Lung (tissue), 12 donors: ENCODE results near the gene AQP1. TPM values are rescaled to one million over a fixed set of nuclear protein-coding genes. Genes with fewer than 3 reads are reported as not detected.
A peak's percentile ranks its signal among the peaks of the same experiment; 100 is the strongest.

ENCODE experiments used
- ATAC-seq: fragments of 200-7000 bp; cut with Tn5 transposase; one replicate; pipeline ENCODE4 v1.9.1; 2020; ENCODE audit warnings: moderate number of reproducible peaks; ENCODE audit not compliant: insufficient read depth, low FRiP score
- DNase-seq, 3 donors: peaks; one replicate each; pipeline ENCODE4 v3.0.0-alpha.2; 2013 to 2017
- H3K27ac ChIP-seq, 2 donors: one replicate each; pipeline ENCODE4 v1.5.1; 2013; ENCODE audit warnings: mild to moderate bottlenecking in 2 of 2, moderate library complexity in 2 of 2, control low read depth in 1 of 2, inconsistent platforms in 1 of 2, low read depth in 1 of 2, low read length in 1 of 2
- H3K27me3 ChIP-seq, 3 donors: one replicate each; pipeline ENCODE4 v1.5.1; 2013; ENCODE audit warnings: low read length in 2 of 3; ENCODE audit not compliant: control insufficient read depth in 3 of 3, insufficient read depth in 3 of 3
- H3K36me3 ChIP-seq, 4 donors: one replicate each; pipeline ENCODE4 v1.5.1; 2013; ENCODE audit warnings: low read length in 4 of 4, mild to moderate bottlenecking in 1 of 4, moderate library complexity in 1 of 4; ENCODE audit not compliant: control insufficient read depth in 4 of 4, insufficient read depth in 4 of 4
- H3K4me1 ChIP-seq, 5 donors: one replicate each; pipeline ENCODE4 v1.5.1; 2013; ENCODE audit warnings: low read length in 5 of 5, mild to moderate bottlenecking in 2 of 5, moderate library complexity in 1 of 5; ENCODE audit not compliant: control insufficient read depth in 5 of 5, insufficient read depth in 5 of 5
- H3K4me3 ChIP-seq: one replicate; pipeline ENCODE4 v1.5.1; 2013; ENCODE audit warnings: mild to moderate bottlenecking, control low read depth, moderate library complexity
- H3K9ac ChIP-seq, 2 donors: one replicate each; pipeline ENCODE4 v1.5.1; 2013; ENCODE audit warnings: low read length in 2 of 2, control low read depth in 1 of 2; ENCODE audit not compliant: insufficient read depth in 1 of 2
- H3K9me3 ChIP-seq, 4 donors: one replicate each; pipeline ENCODE4 v1.5.1; 2013; ENCODE audit warnings: low read length in 3 of 4, mild to moderate bottlenecking in 1 of 4, moderate library complexity in 1 of 4; ENCODE audit not compliant: control insufficient read depth in 4 of 4, insufficient read depth in 3 of 4
- WGBS, 2 donors: extraction: QIAGEN DNeasy Blood & Tissue Kit; methylation state at CpG; one replicate each; pipeline ENCODE4 v1.1.7; 2013; 5-methylcytosine and 5-hydroxymethylcytosine counted together
- polyA plus RNA-seq, 2 donors: library from polyadenylated mRNA; stranded (reverse); fragments of 200-250 nt; gene quantifications; one replicate each; pipeline ENCODE4 v1.2.1, GENCODE V29; 2013
- total RNA-seq, 2 donors: library from RNA; depleted of rRNA in 1 of 2; stranded (reverse); fragments of >200 nt in 1 of 2; gene quantifications; one replicate each; pipeline ENCODE4 v1.2.1, GENCODE V29; 2014 to 2021
- TF ChIP-seq, protein P1 (sequence below): IDR thresholded peaks from 2 replicates; pipeline ENCODE4 v1.5.1; 2012; ENCODE audit warnings: mild to moderate bottlenecking; ENCODE audit errors: control extremely low read depth, extremely low read depth
- donor health status: control.
- donor health status: control.
- donor health status: Bipolar disorder and iron deficiency.
- donor health status: healthy.
- donor health status: DM: yes; HTN: yes; CAD: no.

The AQP1 gene
- total and polyA plus RNA-seq, 4 donors = 267 to 655 (median 428) TPM

DNA sequence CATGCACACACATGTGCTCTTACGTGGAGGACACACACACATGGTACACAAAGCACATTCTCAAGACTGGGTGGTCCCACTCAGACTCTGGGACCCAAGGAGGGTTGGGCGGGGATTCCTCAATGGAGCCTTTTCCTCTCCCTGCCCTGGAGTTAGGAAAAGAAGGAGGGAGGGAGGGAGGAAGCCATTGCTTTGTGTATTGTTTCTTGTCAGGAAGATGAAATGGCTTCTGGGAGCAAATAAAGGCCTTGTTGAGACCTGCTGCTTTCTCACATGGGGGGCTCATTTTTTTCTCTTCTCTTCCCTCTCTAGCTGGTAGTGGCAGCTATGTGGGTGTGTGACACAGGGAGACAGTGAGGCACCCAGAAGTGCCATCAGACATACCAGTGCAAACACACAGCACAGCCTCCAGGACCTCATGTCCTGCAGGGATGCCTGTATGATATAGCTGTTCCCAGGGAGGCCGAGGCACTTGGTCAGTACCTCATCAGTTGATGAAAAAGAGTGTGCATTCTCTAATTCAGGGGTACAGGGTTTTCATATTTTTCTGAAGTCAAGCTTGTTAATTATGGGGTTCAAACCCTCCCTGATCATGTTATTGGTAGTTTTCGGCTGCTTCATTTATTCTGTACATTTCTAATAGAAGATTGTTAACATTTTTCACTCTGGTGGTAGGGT lies 5.7 kb downstream of the AQP1 start:
- 78 to 84% methylated on average over 4 of the region's 4 CpGs for WGBS, 2 donors
- H3K9me3 ChIP-seq = no peaks in the 10 kb centered on the region
- peaks cover 0 to 3% (median 0%) of the 10 kb centered on the region in 4 donors for H3K36me3 ChIP-seq
- peaks cover 0 to 33% (median 16%) of the 10 kb centered on the region in 5 donors for H3K4me1 ChIP-seq
- DNase-seq (no peak), ATAC-seq (no peak)
- no peak overlapping the region for H3K9ac ChIP-seq
- H3K27ac ChIP-seq = peak overlapping the region; percentile 17 to 44
- H3K27me3 ChIP-seq = no peaks in the 10 kb centered on the region
- H3K4me3 ChIP-seq = no peak overlapping the region
- TF ChIP-seq, protein P1, sequence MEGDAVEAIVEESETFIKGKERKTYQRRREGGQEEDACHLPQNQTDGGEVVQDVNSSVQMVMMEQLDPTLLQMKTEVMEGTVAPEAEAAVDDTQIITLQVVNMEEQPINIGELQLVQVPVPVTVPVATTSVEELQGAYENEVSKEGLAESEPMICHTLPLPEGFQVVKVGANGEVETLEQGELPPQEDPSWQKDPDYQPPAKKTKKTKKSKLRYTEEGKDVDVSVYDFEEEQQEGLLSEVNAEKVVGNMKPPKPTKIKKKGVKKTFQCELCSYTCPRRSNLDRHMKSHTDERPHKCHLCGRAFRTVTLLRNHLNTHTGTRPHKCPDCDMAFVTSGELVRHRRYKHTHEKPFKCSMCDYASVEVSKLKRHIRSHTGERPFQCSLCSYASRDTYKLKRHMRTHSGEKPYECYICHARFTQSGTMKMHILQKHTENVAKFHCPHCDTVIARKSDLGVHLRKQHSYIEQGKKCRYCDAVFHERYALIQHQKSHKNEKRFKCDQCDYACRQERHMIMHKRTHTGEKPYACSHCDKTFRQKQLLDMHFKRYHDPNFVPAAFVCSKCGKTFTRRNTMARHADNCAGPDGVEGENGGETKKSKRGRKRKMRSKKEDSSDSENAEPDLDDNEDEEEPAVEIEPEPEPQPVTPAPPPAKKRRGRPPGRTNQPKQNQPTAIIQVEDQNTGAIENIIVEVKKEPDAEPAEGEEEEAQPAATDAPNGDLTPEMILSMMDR = no peak

DNA sequence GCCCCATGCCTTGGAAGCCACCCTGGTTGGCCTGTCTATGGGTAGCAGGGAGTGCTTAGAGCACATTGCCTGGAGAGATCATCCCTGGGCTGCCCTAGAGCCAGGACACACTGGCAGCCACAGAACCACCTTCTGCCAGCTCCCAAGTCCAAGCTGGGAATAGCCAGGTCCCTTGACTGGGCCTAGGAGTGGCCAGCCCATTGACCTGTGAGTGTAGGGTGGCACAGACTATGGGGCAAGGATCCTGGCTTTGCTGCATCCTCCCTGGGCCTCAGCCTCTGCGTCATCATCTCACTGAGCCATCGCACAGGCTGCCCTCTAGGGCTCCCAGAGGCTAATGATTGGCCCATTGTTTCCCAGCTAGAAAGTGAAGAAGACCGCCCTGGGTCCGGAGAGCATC lies 7.0 kb downstream of the AQP1 start:
- peak in 1 of 3 donors; percentile 7 for DNase-seq
- Histone ChIP-seq H3K4me1 (peaks cover 0 to 36% (median 16%) of the 10 kb centered on the region in 5 donors), H3K27me3 (no peaks in the 10 kb centered on the region), H3K9ac (no peak overlapping the region), H3K9me3 (no peaks in the 10 kb centered on the region), H3K36me3 (peaks cover 0 to 12% (median 0%) of the 10 kb centered on the region in 4 donors), H3K4me3 (no peak overlapping the region), H3K27ac (peak overlapping the region; percentile 50 to 58)
- TF ChIP-seq, protein P1 = no peak
- 89 to 94% methylated on average over 4 of the region's 4 CpGs for WGBS, 2 donors
- ATAC-seq = no peak

DNA sequence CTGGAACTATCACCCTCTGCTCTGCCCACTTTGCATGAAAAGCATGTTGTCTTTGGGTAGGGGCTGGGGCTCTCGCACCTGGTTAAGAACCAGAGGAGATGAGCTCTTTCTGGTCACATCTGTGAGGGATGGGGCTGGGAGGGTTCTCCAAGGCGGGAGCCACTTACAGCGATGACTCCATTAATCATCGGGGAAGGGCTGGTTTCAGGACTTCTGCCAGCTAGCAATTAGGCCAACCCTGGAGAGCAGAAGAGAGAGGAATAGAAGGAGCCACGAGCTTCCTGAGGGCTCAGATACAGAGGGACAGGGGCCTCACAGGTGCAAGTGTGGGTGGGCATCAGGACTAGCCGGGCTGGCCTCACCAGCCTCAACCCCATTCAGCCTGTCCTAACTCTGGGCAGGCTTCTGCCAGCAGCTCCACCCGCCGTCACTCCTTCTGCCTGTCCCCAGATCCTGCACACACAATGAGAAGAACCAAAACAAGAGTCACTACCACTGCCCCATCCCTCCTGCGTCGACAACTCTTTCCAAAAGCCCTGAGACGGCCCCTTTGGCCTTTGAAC lies 8.4 kb downstream of the AQP1 start:
- no peaks in the 10 kb centered on the region for H3K9me3 ChIP-seq
- peak overlapping the region; percentile 59 to 71 for H3K27ac ChIP-seq
- H3K4me3 ChIP-seq = no peak overlapping the region
- peaks cover 0 to 20% (median 2%) of the 10 kb centered on the region in 4 donors for H3K36me3 ChIP-seq
- ATAC-seq = no peak
- no peaks in the 10 kb centered on the region for H3K27me3 ChIP-seq
- peak in 1 of 3 donors; percentile 11 for DNase-seq
- H3K4me1 ChIP-seq = peaks cover 0 to 36% (median 11%) of the 10 kb centered on the region in 5 donors
- TF ChIP-seq, protein P1 = no peak
- no peak overlapping the region for H3K9ac ChIP-seq
- WGBS, 2 donors = 59 to 74% methylated on average over 11 of the region's 11 CpGs
